Stimulated activated CD4-positive, alpha-beta T cell treated with anti-CD3 and anti-CD28 coated beads, Interleukin-1b, Interleukin-23, amount 100 ng/mL, for 1 hour (primary cell): ENCODE measurements around the gene HDGF.

ENCODE experiments used
- DNase-seq, 2 donors: peaks; one replicate each; pipeline ENCODE4 v3.0.0-alpha.2; 2020; ENCODE audit warnings: low read depth in 2 of 2

HDGF gene

GRCh38 chr1:156725683-156726280 lies 25.7 kb downstream of the HDGF start:
- DNase-seq: peak; percentile 56

- DNase-seq: no peak
These were observed 29.9 kb downstream of the HDGF start for GRCh38 chr1:156721535-156721934.

- no peak for DNase-seq
These were observed 30.3 kb downstream of the HDGF start for GRCh38 chr1:156721131-156721530.

- DNase-seq: no peak
These were observed 34.1 kb downstream of the HDGF start for GRCh38 chr1:156717351-156717750.

GRCh38 chr1:156714830-156715229 lies 36.6 kb downstream of the HDGF start:
- no peak for DNase-seq

- no peak for DNase-seq
These were observed 38.8 kb downstream of the HDGF start for GRCh38 chr1:156712626-156713025.

- no peak for DNase-seq
These were observed 40.3 kb downstream of the HDGF start for GRCh38 chr1:156711011-156711817.

GRCh38 chr1:156709757-156710489 lies 41.6 kb downstream of the HDGF start:
- no peak for DNase-seq

- DNase-seq: no peak
These were observed 42.4 kb downstream of the HDGF start for GRCh38 chr1:156709031-156709430.

GRCh38 chr1:156708218-156708661 lies 43.2 kb downstream of the HDGF start:
- DNase-seq: no peak

- no peak for DNase-seq
These were observed 43.9 kb downstream of the HDGF start for GRCh38 chr1:156707417-156708217.

GRCh38 chr1:156706657-156707416 lies 44.6 kb downstream of the HDGF start:
- DNase-seq: no peak

- peak; percentile 42 to 63 for DNase-seq
These were observed 45.4 kb downstream of the HDGF start for GRCh38 chr1:156705918-156706656.

- no peak for DNase-seq
These were observed 46.1 kb downstream of the HDGF start, which contains the start of gene CRABP2 for GRCh38 chr1:156705321-156705917. TSS of gene CRABP2 (minus strand) at chr1:156705583. CDS start at chr1:156705446, 137 bp downstream.

- DNase-seq: no peak
These were observed 46.5 kb downstream of the HDGF start for GRCh38 chr1:156704930-156705320.

- no peak for DNase-seq
These were observed 47.2 kb downstream of the HDGF start for GRCh38 chr1:156704166-156704711.

GRCh38 chr1:156703741-156704140 lies 47.7 kb downstream of the HDGF start:
- DNase-seq: no peak

- DNase-seq: no peak
These were observed 48.1 kb downstream of the HDGF start for GRCh38 chr1:156703336-156703735.

GRCh38 chr1:156700736-156701531 lies 50.5 kb downstream of the HDGF start:
- no peak for DNase-seq
